ENCODE measurements around the gene CCDC106.
A peak's percentile ranks its signal among the peaks of the same experiment; 100 is the strongest.

The CCDC106 gene

GRCh38 chr19:55652311-55653128 lies 4.5 kb downstream of the CCDC106 start:
- no peak for DNase-seq

GRCh38 chr19:55653651-55654322 lies 5.8 kb downstream of the CCDC106 start:
- peak; percentile 99 for DNase-seq

- DNase-seq: peak; percentile 100
These were observed 6.4 kb downstream of the CCDC106 start for GRCh38 chr19:55654323-55654867.

GRCh38 chr19:55654868-55655647 lies 7.0 kb downstream of the CCDC106 start, which contains the start of gene U2AF2:
Gene U2AF2 (plus strand): TSS chr19:55655035. CDS start chr19:55655105, 70 bp downstream.
- peak; percentile 95 to 98 (median 97) for DNase-seq

GRCh38 chr19:55655648-55656040 lies 7.6 kb downstream of the CCDC106 start:
- no peak for DNase-seq

GRCh38 chr19:55656552-55656951 lies 8.5 kb downstream of the CCDC106 start:
- DNase-seq: no peak

GRCh38 chr19:55656988-55657747 lies 9.2 kb downstream of the CCDC106 start:
- no peak for DNase-seq

GRCh38 chr19:55658846-55659459 lies 10.9 kb downstream of the CCDC106 start:
- DNase-seq: no peak

GRCh38 chr19:55659822-55660221 lies 11.8 kb downstream of the CCDC106 start:
- DNase-seq: no peak

GRCh38 chr19:55660404-55660803 lies 12.4 kb downstream of the CCDC106 start:
- no peak for DNase-seq

- no peak for DNase-seq
These were observed 13.0 kb downstream of the CCDC106 start for GRCh38 chr19:55660991-55661390.

- DNase-seq: no peak
These were observed 13.8 kb downstream of the CCDC106 start for GRCh38 chr19:55661826-55662225.

- no peak for DNase-seq
These were observed 16.0 kb downstream of the CCDC106 start for GRCh38 chr19:55663846-55664536.

GRCh38 chr19:55666343-55667005 lies 18.5 kb downstream of the CCDC106 start:
- no peak for DNase-seq

GRCh38 chr19:55667006-55667381 lies 19.0 kb downstream of the CCDC106 start:
- DNase-seq: no peak

- DNase-seq: no peak
These were observed 19.5 kb downstream of the CCDC106 start for GRCh38 chr19:55667511-55667910.

GRCh38 chr19:55667958-55668357 lies 19.9 kb downstream of the CCDC106 start:
- DNase-seq: no peak

- DNase-seq: no peak
These were observed 20.8 kb downstream of the CCDC106 start for GRCh38 chr19:55668603-55669348.

GRCh38 chr19:55669418-55670279 lies 21.6 kb downstream of the CCDC106 start:
- DNase-seq: no peak

All from suppressor macrophage (primary cell).